ENCODE data around the gene MALRD1.

MALRD1 gene

GRCh38 chr10:19111501-19112267 lies 63.1 kb downstream of the MALRD1 start:
- DNase-seq, result no peak

DNA sequence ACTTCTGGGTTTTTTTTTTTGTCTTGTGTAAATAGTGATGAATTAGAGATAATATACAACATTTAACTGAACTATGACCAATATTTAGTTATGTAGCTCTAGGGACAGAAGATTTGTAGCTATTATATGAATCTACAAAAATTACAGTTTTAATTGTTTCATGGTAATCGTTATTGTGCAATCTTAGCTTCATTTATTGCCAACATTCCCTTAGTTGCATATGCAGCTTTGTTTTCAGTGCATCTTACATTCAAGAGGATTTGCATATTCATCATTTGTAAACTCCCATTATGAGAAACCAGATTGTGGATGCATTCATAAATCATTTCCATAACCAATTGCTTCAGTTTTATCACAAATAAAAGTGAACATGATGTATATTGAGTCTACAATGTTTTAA lies 68.8 kb downstream of the MALRD1 start:
- DNase-seq, result no peak

DNA sequence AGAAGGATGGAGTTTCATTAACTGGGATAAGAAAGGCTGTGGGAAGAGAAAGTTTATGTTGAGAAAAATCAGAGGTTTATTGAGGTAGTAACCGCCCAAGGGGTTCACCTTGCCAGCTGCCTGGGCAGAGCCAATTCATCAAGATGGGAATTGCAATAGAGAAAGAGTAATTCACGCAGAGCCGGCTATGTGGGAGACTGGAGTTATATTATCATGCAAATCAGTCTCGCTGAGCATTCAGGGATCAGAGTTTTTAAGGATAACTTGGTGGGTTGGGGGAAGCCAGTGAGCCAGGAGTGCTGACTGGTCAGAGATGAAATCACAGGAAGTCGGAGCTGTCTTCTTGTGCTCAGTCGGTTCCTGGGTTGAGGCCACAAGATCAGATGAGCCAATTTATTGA lies 70.6 kb downstream of the MALRD1 start:
- no peak for DNase-seq

GRCh38 chr10:19120381-19120908 lies 71.8 kb downstream of the MALRD1 start:
- DNase-seq, result no peak

GRCh38 chr10:19133992-19134391 lies 85.4 kb downstream of the MALRD1 start:
- DNase-seq, result no peak

DNA sequence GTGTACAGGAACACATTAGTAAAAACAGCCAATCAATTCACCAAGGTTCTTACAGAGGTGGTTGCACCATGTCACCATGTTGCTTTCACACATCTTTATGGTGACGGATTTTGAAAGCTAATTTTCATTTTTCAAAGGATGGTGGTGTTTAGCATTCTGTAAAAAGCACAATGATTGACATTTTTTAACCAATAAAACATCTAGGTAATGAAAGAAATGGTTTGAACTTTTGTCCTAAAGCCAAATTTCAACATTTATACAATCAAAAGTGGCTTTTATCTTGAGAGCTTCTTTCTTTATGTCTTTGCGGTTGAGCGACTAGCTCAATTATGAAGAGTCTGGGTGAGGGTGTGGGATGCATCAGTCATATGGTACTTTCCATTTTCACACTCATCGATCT lies 94.4 kb downstream of the MALRD1 start:
- DNase-seq, result no peak

GRCh38 chr10:19144206-19144605 lies 95.6 kb downstream of the MALRD1 start:
- no peak for DNase-seq

GRCh38 chr10:19154375-19154774 lies 105.8 kb downstream of the MALRD1 start:
- DNase-seq, result no peak

- no peak for DNase-seq
Measured at GRCh38 chr10:19158358-19158757, 109.8 kb downstream of the MALRD1 start.

DNA sequence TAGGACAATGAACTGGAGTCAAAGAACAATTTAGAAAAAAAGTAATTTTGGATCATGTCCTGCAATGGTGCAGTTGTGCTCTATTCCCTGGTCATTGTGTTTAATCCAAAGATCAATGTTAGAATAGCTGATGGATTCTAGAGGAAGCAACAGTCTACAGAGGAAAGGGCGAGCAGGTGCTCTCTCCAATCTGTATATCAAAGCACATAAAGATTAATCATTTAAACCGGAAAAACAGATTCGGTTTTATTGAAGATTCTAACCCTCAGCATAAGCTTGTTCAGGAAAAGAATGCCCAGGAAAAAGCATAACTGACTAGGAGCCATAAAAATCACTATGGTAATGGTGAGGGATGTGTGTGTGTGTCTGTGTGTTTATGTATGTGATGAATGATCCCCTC lies 110.3 kb downstream of the MALRD1 start:
- DNase-seq, result no peak

DNA sequence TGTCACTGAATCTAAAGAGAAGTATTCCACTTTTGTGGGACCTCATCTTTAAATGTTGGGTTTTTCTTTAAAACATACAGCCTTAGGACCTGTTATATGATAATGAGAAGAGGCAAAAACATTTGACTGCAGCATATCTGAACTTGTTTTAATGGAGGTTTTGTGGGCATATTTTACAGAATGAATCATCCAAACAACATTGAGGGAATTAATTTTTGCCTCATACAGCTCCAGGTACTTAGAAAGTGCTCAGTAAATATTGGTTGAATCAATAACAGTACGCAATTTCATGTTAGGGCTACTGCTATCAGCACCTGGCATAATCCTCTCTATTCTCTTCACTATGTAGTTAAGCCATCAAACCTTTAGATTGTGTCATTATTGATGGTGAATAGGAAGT lies 115.9 kb downstream of the MALRD1 start:
- no peak for DNase-seq

- DNase-seq, result no peak
Measured at GRCh38 chr10:19168584-19168983, 120.0 kb downstream of the MALRD1 start.

GRCh38 chr10:19169041-19169440 lies 120.4 kb downstream of the MALRD1 start:
- DNase-seq, result no peak

- no peak for DNase-seq
Measured at GRCh38 chr10:19169684-19170083, 121.1 kb downstream of the MALRD1 start.

GRCh38 chr10:19178675-19179074 lies 130.1 kb downstream of the MALRD1 start:
- no peak for DNase-seq

- DNase-seq, result no peak
Measured at GRCh38 chr10:19184891-19185290, 136.3 kb downstream of the MALRD1 start.

- no peak for DNase-seq
Measured at GRCh38 chr10:19194866-19195265, 146.3 kb downstream of the MALRD1 start.

GRCh38 chr10:19195698-19196097 lies 147.1 kb downstream of the MALRD1 start:
- no peak for DNase-seq

DNA sequence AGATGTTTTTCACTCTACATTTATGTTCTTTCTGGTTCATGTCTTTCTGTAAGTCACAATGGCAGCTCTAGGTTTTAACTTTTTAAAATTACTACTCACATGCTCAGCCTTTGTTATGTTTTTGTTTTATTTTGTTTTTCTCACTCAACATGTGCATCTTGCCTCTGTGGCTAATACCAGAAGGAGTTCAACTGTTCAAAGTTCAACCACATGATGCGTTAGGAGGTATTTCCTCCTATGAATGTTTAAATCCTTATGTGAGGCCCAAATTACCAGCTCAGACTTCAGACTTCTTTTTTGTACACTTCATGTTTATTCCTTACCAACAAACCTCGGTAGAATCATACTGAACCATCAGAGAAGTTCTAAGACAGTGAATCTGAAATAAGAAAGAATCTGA lies 151.6 kb downstream of the MALRD1 start:
- DNase-seq, result no peak

GRCh38 chr10:19204246-19204917 lies 155.8 kb downstream of the MALRD1 start:
- no peak for DNase-seq

- DNase-seq, result no peak
Measured at GRCh38 chr10:19209319-19209718, 160.7 kb downstream of the MALRD1 start.

DNA sequence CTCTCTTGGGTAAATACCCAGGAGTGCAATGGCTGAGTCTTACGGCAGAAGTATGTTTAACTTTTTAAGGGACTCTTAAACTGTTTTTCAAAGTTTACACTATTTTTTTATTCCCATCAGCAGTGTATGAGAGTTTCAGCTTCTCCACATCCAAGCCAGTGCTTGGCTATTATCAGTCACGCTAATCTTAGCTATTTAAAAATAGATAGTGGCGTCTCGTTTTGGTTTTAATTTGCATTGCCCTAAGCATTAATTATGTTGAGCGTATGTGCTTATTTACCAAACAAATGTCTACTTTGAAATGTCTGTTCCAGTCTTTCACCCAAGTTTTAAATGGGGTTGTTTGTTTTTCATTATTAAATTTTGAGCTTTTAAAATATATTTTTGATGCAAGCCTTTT lies 164.0 kb downstream of the MALRD1 start:
- DNase-seq, result no peak

DNA sequence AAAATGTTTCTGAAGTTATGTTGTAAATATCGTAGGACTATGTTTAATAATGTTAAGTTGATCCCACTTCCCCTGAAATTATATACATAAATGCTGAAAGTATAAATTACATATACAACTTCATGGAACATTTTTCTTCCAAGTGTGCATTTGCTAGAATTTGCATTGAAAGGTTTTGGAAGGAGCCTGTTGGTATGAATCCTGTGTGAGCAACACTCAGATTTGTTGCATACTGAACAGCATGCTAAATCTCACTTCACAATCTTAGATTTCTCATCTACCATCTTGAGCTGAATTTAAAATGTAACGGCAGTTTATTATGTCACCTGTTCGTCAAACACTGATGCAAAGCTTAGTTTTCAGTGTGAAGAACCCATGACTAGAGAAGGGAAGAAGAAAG lies 172.6 kb downstream of the MALRD1 start:
- DNase-seq, result no peak

- no peak for DNase-seq
Measured at GRCh38 chr10:19226025-19226424, 177.4 kb downstream of the MALRD1 start.
